Measurements from ENCODE around the gene RBMS3.

GRCh38 chr3:29978036-29978435, 697.2 kb downstream of the RBMS3 start:
- TF ChIP-seq POLR2A (IDR thresholded peaks at IDR 0.05) = no peak
- TF ChIP-seq CTCF (IDR thresholded peaks at IDR 0.05) = no peak
